Prostate gland (tissue), 2 donors: ENCODE data around the gene KRTAP8-1. TPM values are rescaled to one million over a fixed set of nuclear protein-coding genes. Genes with fewer than 3 reads are reported as not detected.

Experiments used
- DNase-seq: peaks from one replicate; pipeline ENCODE4 v3.0.0-alpha.2; 2019; ENCODE audit warnings: low spot score
- H3K27ac ChIP-seq, 2 donors: fragments of 200-600 bp; sonication (generic); 2 replicates each; pipeline ENCODE4 v1.5.1; 2017 to 2019
- H3K27me3 ChIP-seq: fragments of 200-600 bp; sonication (generic); replicated peaks from 2 replicates; pipeline ENCODE4 v1.5.1; 2019; ENCODE audit not compliant: insufficient read depth
- H3K36me3 ChIP-seq, 2 donors: fragments of 200-600 bp; sonication (generic); 1 replicate in 1 of 2; 2 replicates in 1 of 2; pipeline versions ENCODE4 v1.5.1 to v1.8.1; 2017 to 2019
- H3K4me1 ChIP-seq: fragments of 200-600 bp; sonication (generic); replicated peaks from 2 replicates; pipeline ENCODE4 v1.5.1; 2019
- H3K4me3 ChIP-seq, 2 donors: fragments of 200-600 bp; sonication (generic); 2 replicates each; pipeline ENCODE4 v1.5.1; 2017 to 2019
- H3K9me3 ChIP-seq: fragments of 200-600 bp; sonication (generic); 2 replicates; pipeline ENCODE4 v1.5.1; 2017
- CTCF ChIP-seq, 4 experiments: fragments of 200-600 bp in 2 of 4; fragments of 450-650 bp in 2 of 4; sonication (generic) in 2 of 4; IDR thresholded peaks; 1 replicate in 3 of 4; 2 replicates in 1 of 4; pipeline ENCODE4 v1.5.1; 2016 to 2019; ENCODE audit warnings: antibody characterized with exemption in 4 of 4, mild to moderate bottlenecking in 2 of 4, moderate library complexity in 2 of 4
- POLR2A ChIP-seq: fragments of 450-650 bp; IDR thresholded peaks from one replicate; pipeline ENCODE4 v1.6.1; 2016; ENCODE audit warnings: antibody characterized with exemption, mild to moderate bottlenecking
- POLR2AphosphoS5 ChIP-seq: sonication (generic); formaldehyde crosslinking; IDR thresholded peaks from one replicate; pipeline ENCODE4 v1.6.1; 2017; ENCODE audit warnings: antibody characterized with exemption
- WGBS: methylation state at CpG from one replicate; pipeline ENCODE4 v1.1.5; 2018; 5-methylcytosine and 5-hydroxymethylcytosine counted together
- intact Hi-C: fragments of 100-400 bp; cut with DNase I; formaldehyde crosslinking; loops from one replicate; pipeline ENCODE4 v1.14.2; 2022
- total RNA-seq, 2 donors: library from RNA; depleted of rRNA; stranded (reverse); fragments of >200 nt; gene quantifications; one replicate each; pipeline ENCODE4 v1.1.0, GENCODE V29; 2016

KRTAP8-1 gene
- total RNA-seq: 1 to 10 TPM in 1 of 2 donors, not detected in 1; 2.7 TPM

- TF ChIP-seq POLR2A: no peak
- no peak for TF ChIP-seq POLR2AphosphoS5
- no peak for TF ChIP-seq CTCF (IDR thresholded peaks at IDR 0.05)
Observed at GRCh38 chr21:30813174-30813573, at the start of gene KRTAP8-1. KRTAP8-1 (minus strand) TSS chr21:30813274; CDS start chr21:30813220, 54 bp downstream.

GRCh38 chr21:30847627-30848500, 34.8 kb upstream of the KRTAP8-1 start:
- Histone ChIP-seq H3K27me3 (no peaks in the 10 kb centered on the region), H3K36me3 (no peaks in the 10 kb centered on the region), H3K4me3 (no peak overlapping the region), H3K4me1 (no peaks in the 10 kb centered on the region), H3K27ac (no peak overlapping the region), H3K9me3 (no peaks in the 10 kb centered on the region)
- DNase-seq: no peak
- intact Hi-C loops: no loop called here
- TF ChIP-seq POLR2AphosphoS5: no peak
- no peak for TF ChIP-seq CTCF (IDR thresholded peaks at IDR 0.05)
- no peak for TF ChIP-seq POLR2A
- 89% methylated on average over 9 of the region's 9 CpGs for WGBS

More at GRCh38 chr21:30813174-30813573, at the start of gene KRTAP8-1:
- H3K36me3 ChIP-seq: no peaks in the 10 kb centered on the region
- no peak for DNase-seq
- H3K4me1 ChIP-seq: no peaks in the 10 kb centered on the region
- 91% methylated on average over 5 of the region's 5 CpGs for WGBS
- H3K27ac ChIP-seq: no peak within 1 kb of the TSS
- H3K4me3 ChIP-seq: no peak within 1 kb of the TSS
- intact Hi-C loops: no loop called here
- no peaks in the 10 kb centered on the region for H3K27me3 ChIP-seq
- no peaks in the 10 kb centered on the region for H3K9me3 ChIP-seq

GRCh38 chr21:30842990-30843389, 29.9 kb upstream of the KRTAP8-1 start:
- H3K36me3 ChIP-seq: no peaks in the 10 kb centered on the region
- intact Hi-C loops: no loop called here
- H3K27ac ChIP-seq: no peak overlapping the region
- H3K4me1 ChIP-seq: no peaks in the 10 kb centered on the region
- no peak overlapping the region for H3K4me3 ChIP-seq
- no peak for DNase-seq
- no peak for TF ChIP-seq CTCF (IDR thresholded peaks at IDR 0.05)
- TF ChIP-seq POLR2AphosphoS5: no peak
- TF ChIP-seq POLR2A: no peak
- no peaks in the 10 kb centered on the region for H3K9me3 ChIP-seq
- no peaks in the 10 kb centered on the region for H3K27me3 ChIP-seq

- TF ChIP-seq CTCF (IDR thresholded peaks at IDR 0.05) (no peak), POLR2A (no peak), POLR2AphosphoS5 (no peak)
- Histone ChIP-seq H3K27ac (no peak overlapping the region), H3K4me1 (no peaks in the 10 kb centered on the region), H3K36me3 (no peaks in the 10 kb centered on the region), H3K9me3 (no peaks in the 10 kb centered on the region), H3K27me3 (no peaks in the 10 kb centered on the region), H3K4me3 (no peak overlapping the region)
- DNase-seq: no peak
- intact Hi-C loops: no loop called here
- 43% methylated on average over 5 of the region's 5 CpGs for WGBS
Observed at GRCh38 chr21:30839304-30839703, 26.2 kb upstream of the KRTAP8-1 start.

DNA sequence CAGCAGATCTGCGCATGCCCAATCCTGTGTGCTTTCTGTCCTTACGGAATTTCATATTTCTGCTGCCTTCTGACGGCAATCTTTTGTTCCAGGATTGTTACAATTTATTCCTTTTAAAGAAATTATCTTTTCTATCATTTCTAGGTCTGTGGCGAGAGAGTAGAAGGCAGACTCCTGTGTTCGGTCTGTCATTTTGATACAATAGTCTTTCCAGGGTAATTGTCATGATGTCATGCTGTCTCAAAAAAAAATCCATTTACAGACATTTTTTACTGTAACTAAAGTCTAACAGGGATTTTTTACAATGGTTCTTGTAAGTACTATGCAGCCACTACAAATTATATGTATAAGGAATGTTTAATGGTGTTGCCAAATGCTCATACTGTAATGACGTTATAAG, 25.5 kb upstream of the KRTAP8-1 start:
- Histone ChIP-seq H3K36me3 (no peaks in the 10 kb centered on the region), H3K4me3 (no peak overlapping the region), H3K9me3 (no peaks in the 10 kb centered on the region), H3K27me3 (no peaks in the 10 kb centered on the region), H3K27ac (no peak overlapping the region), H3K4me1 (no peaks in the 10 kb centered on the region)
- intact Hi-C loops: no loop called here
- WGBS: 55% methylated on average over 6 of the region's 6 CpGs
- no peak for DNase-seq
- TF ChIP-seq POLR2AphosphoS5 (no peak), CTCF (IDR thresholded peaks at IDR 0.05) (no peak), POLR2A (no peak)
